Spleen (tissue), 11 donors: ENCODE results near the gene MOBP. TPM values are rescaled to one million over a fixed set of nuclear protein-coding genes. Genes with fewer than 3 reads are reported as not detected.

Experiments
- DNase-seq: peaks from one replicate; pipeline ENCODE4 v3.0.0-alpha.2; 2020
- H3K27ac ChIP-seq, 8 donors: fragments of 200-600 bp; sonication (generic) in 7 of 8; 1 replicate in 4 of 8; 2 replicates in 4 of 8; pipeline versions ENCODE4 v1.5.0 to v1.8.0; 2016 to 2021; ENCODE audit warnings: inconsistent platforms in 4 of 8, mild to moderate bottlenecking in 4 of 8, moderate library complexity in 1 of 8
- H3K27me3 ChIP-seq, 7 donors: fragments of 200-600 bp; sonication (generic) in 6 of 7; replicated peaks in 1 of 7; 1 replicate in 4 of 7; 2 replicates in 3 of 7; pipeline versions ENCODE4 v1.5.0 to v1.8.0; 2016 to 2021; ENCODE audit warnings: inconsistent platforms in 3 of 7, mild to moderate bottlenecking in 1 of 7
- H3K36me3 ChIP-seq, 6 donors: fragments of 200-600 bp; sonication (generic) in 5 of 6; 1 replicate in 4 of 6; 2 replicates in 2 of 6; pipeline versions ENCODE4 v1.5.0 to v1.8.0; 2016 to 2021; ENCODE audit warnings: inconsistent platforms in 2 of 6
- H3K4me1 ChIP-seq, 6 donors: fragments of 200-600 bp; sonication (generic) in 5 of 6; 1 replicate in 3 of 6; 2 replicates in 3 of 6; pipeline versions ENCODE4 v1.5.0 to v1.8.0; 2016 to 2021; ENCODE audit warnings: inconsistent platforms in 3 of 6
- H3K4me3 ChIP-seq, 8 donors: fragments of 200-600 bp; sonication (generic) in 7 of 8; 1 replicate in 4 of 8; 2 replicates in 4 of 8; pipeline versions ENCODE4 v1.5.0 to v1.8.0; 2016 to 2021; ENCODE audit warnings: inconsistent platforms in 4 of 8, mild to moderate bottlenecking in 4 of 8, moderate library complexity in 2 of 8
- H3K9me3 ChIP-seq, 8 donors: fragments of 200-600 bp; sonication (generic) in 7 of 8; 1 replicate in 4 of 8; 2 replicates in 4 of 8; pipeline versions ENCODE4 v1.5.0 to v1.8.0; 2016 to 2021; ENCODE audit warnings: inconsistent platforms in 4 of 8
- POLR2A ChIP-seq, 3 donors: fragments of 450-650 bp; IDR thresholded peaks; one replicate each; pipeline ENCODE4 v1.5.1; 2017; ENCODE audit warnings: antibody characterized with exemption in 3 of 3, mild to moderate bottlenecking in 1 of 3
- POLR2AphosphoS5 ChIP-seq, 3 donors: sonication (generic); formaldehyde crosslinking; IDR thresholded peaks; one replicate each; pipeline ENCODE4 v1.5.1; 2017; ENCODE audit warnings: antibody characterized with exemption in 3 of 3
- WGBS, 5 donors: extraction: QIAGEN DNeasy Blood & Tissue Kit in 3 of 5; methylation state at CpG; one replicate each; pipeline versions ENCODE4 v1.1.5 to v1.1.7; 2013 to 2018; 5-methylcytosine and 5-hydroxymethylcytosine counted together
- intact Hi-C: fragments of 100-400 bp; cut with DNase I; formaldehyde crosslinking; loops from one replicate; pipeline ENCODE4 v1.15.0; 2023; ENCODE audit warnings: low total_unique reads
- polyA plus RNA-seq, 3 donors: library from polyadenylated mRNA; stranded (reverse); fragments of 200-250 nt; gene quantifications; one replicate each; pipeline ENCODE4 v1.2.1, GENCODE V29; 2013
- total RNA-seq, 7 donors: library from RNA; depleted of rRNA in 3 of 7; stranded (reverse); fragments of >200 nt in 3 of 7; fragmentation: NEBNext Ultra II Directional in 4 of 7; extraction: Animal tissue kit (Norgen Biotek cat#: 25700) in 4 of 7; gene quantifications; one replicate each; pipeline versions ENCODE4 v1.1.0 to v1.2.1, GENCODE V29; 2016 to 2021
- TF ChIP-seq, protein P1 (sequence below), 11 experiments: fragments of 200-600 bp in 7 of 11; fragments of 450-650 bp in 4 of 11; sonication (generic) in 4 of 11; IDR thresholded peaks in 8 of 11; conservative IDR thresholded peaks in 3 of 11; 1 replicate in 7 of 11; 2 replicates in 4 of 11; pipeline versions ENCODE4 v1.4.0 to v1.8.0; 2016 to 2021; ENCODE audit warnings: antibody characterized with exemption in 11 of 11, inconsistent platforms in 4 of 11, mild to moderate bottlenecking in 1 of 11
- donor health status: healthy with polysubstance abuse.
- donor health status: DM: no; HTN: no; CAD: no; lungs with moderate emphysema.
- donor health status: DM: no; HTN: no; CAD: no.
- donor health status: Bipolar disorder and iron deficiency.
- donor health status: healthy.
- donor health status: DM: no; HTN: no; CAD: no.
- donor health status: DM: yes; HTN: yes; CAD: no.

Gene MOBP
- total and polyA plus RNA-seq, 10 donors = 0.06 TPM; not detected in 9

DNA sequence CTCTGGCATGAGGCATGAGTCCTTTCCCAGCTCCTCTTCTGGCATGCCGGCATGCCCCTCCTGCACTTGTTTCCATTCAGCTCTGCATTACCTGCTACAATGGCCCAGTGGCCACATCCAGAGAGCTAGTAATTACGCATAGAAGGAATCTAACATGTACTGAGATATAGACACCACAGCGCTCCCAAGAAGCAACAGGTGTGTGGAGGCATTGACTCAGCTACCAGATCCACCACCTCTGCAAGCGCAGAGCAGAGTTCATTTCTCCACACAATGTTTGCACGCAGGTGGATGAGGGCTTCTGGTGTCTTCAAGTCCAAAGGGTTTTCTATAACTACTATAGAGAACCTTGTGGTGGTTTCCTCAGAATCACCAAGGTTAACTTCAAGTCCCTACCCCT lies 4.2 kb downstream of the MOBP start:
- H3K4me3 ChIP-seq = no peak overlapping the region
- H3K27ac ChIP-seq = no peak overlapping the region
- TF ChIP-seq POLR2AphosphoS5 (IDR thresholded peaks at IDR 0.05) (no peak), POLR2A (IDR thresholded peaks at IDR 0.05) (no peak)
- TF ChIP-seq, protein P1, sequence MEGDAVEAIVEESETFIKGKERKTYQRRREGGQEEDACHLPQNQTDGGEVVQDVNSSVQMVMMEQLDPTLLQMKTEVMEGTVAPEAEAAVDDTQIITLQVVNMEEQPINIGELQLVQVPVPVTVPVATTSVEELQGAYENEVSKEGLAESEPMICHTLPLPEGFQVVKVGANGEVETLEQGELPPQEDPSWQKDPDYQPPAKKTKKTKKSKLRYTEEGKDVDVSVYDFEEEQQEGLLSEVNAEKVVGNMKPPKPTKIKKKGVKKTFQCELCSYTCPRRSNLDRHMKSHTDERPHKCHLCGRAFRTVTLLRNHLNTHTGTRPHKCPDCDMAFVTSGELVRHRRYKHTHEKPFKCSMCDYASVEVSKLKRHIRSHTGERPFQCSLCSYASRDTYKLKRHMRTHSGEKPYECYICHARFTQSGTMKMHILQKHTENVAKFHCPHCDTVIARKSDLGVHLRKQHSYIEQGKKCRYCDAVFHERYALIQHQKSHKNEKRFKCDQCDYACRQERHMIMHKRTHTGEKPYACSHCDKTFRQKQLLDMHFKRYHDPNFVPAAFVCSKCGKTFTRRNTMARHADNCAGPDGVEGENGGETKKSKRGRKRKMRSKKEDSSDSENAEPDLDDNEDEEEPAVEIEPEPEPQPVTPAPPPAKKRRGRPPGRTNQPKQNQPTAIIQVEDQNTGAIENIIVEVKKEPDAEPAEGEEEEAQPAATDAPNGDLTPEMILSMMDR (IDR thresholded peaks at IDR 0.05 in 8 of 11, conservative IDR thresholded peaks at IDR 0.05 in 3 of 11) = no peak
- H3K27me3 ChIP-seq = peaks cover 0 to 41% (median 0%) of the 10 kb centered on the region in 7 donors
- DNase-seq = no peak
- intact Hi-C loops = no loop called here
- H3K4me1 ChIP-seq = no peaks in the 10 kb centered on the region
- H3K36me3 ChIP-seq = no peaks in the 10 kb centered on the region
- peaks cover 0 to 12% (median 9%) of the 10 kb centered on the region in 8 donors for H3K9me3 ChIP-seq
- WGBS, 5 donors = 84 to 97% (median 92%) methylated on average over 5 of the region's 5 CpGs

- Histone ChIP-seq H3K27ac (no peak overlapping the region), H3K4me3 (no peak overlapping the region), H3K9me3 (peaks cover 0 to 22% (median 18%) of the 10 kb centered on the region in 8 donors), H3K27me3 (peaks cover 0 to 41% (median 0%) of the 10 kb centered on the region in 7 donors), H3K36me3 (no peaks in the 10 kb centered on the region), H3K4me1 (no peaks in the 10 kb centered on the region)
- intact Hi-C loops = no loop called here
- 80 to 89% (median 88%) methylated on average over 4 of the region's 4 CpGs for WGBS, 5 donors
- TF ChIP-seq, protein P1 (IDR thresholded peaks at IDR 0.05 in 8 of 11, conservative IDR thresholded peaks at IDR 0.05 in 3 of 11) = no peak
- TF ChIP-seq POLR2A (IDR thresholded peaks at IDR 0.05) = no peak
- no peak for TF ChIP-seq POLR2AphosphoS5 (IDR thresholded peaks at IDR 0.05)
- no peak for DNase-seq
Observed at GRCh38 chr3:39473452-39474125, 6.1 kb downstream of the MOBP start.

GRCh38 chr3:39474126-39474515 lies 6.6 kb downstream of the MOBP start:
- intact Hi-C loops = no loop called here
- TF ChIP-seq POLR2A (IDR thresholded peaks at IDR 0.05) (no peak), POLR2AphosphoS5 (IDR thresholded peaks at IDR 0.05) (no peak)
- TF ChIP-seq, protein P1 (IDR thresholded peaks at IDR 0.05 in 8 of 11, conservative IDR thresholded peaks at IDR 0.05 in 3 of 11) = no peak
- no peaks in the 10 kb centered on the region for H3K4me1 ChIP-seq
- H3K27me3 ChIP-seq = peaks cover 0 to 41% (median 0%) of the 10 kb centered on the region in 7 donors
- no peak overlapping the region for H3K27ac ChIP-seq
- DNase-seq = no peak
- H3K4me3 ChIP-seq = no peak overlapping the region
- 79 to 91% (median 84%) methylated on average over 4 of the region's 4 CpGs for WGBS, 5 donors
- H3K36me3 ChIP-seq = no peaks in the 10 kb centered on the region
- H3K9me3 ChIP-seq = peaks cover 0 to 22% (median 18%) of the 10 kb centered on the region in 8 donors

DNA sequence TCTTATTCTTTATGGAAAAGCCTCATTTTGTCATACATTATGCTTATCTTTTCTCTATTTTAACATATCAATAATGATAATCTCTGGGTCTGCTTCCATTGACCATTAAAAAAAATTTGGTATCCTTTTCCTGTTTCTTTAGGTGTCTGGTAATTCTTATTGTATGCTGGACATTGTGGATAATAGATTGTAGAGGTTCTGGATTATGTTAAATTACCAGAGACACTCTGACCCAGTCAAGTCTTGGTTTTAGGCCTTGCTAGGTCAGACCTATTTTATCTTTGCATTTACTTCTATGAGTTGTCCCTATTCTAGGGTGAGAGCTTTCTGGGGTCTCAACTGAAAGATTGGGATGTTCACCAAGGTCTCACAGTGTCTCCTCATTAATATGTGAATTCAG lies 9.3 kb downstream of the MOBP start:
- H3K4me1 ChIP-seq = no peaks in the 10 kb centered on the region
- intact Hi-C loops = no loop called here
- H3K36me3 ChIP-seq = no peaks in the 10 kb centered on the region

More for the DNA sequence above, 9.3 kb downstream of the MOBP start:
- Histone ChIP-seq H3K27me3 (peaks cover 0 to 21% (median 0%) of the 10 kb centered on the region in 7 donors), H3K9me3 (peaks cover 0 to 22% (median 18%) of the 10 kb centered on the region in 8 donors), H3K27ac (no peak overlapping the region), H3K4me3 (no peak overlapping the region)
- no peak for TF ChIP-seq POLR2A (IDR thresholded peaks at IDR 0.05)
- TF ChIP-seq POLR2AphosphoS5 (IDR thresholded peaks at IDR 0.05) = no peak
- DNase-seq = no peak
